ENCODE data around the gene SLC30A2. TPM values are rescaled to one million over a fixed set of nuclear protein-coding genes. Genes with fewer than 3 reads are reported as not detected.

SLC30A2 gene
- total and polyA plus RNA-seq, 9 of the 15 experiments (the other 6 are each of a cell fraction or from before 2014, with no cell fraction given) = 0.01 to 0.18 (median 0.06) TPM; not detected in 3

DNA sequence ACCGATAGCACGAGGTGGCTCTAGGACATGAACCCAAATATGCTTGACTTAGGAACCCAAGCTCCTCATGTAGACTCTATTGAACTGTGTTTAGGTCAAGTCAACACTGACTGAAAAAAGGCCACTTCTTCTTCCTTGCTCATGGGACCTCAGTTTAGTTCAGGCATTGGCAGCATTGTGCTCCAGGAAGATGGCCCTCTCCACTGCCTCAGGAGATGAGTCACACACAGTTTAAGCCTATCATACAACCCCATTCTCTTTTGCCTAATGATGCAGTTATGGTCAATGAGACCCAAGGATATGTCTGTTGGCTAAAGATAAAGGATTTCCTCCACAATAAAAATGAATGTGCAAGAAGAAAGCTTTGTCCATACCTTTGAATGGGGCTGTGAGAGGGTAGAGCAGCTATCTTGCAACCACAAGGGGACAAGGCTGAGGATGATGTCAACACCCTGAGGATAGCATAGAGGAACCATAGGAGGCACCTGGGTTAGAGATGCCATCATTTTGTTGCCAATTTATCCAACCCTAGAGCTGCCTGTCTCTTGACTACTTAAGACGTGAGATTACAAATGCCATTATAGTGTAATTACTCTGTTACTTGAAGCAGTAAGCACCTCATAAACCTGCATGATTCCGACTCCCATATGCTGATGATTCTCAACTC, 24.5 kb upstream of the SLC30A2 start (continued):
- TF ChIP-seq MBD2 (IDR thresholded peaks at IDR 0.05; ENCODE audit: borderline replicate concordance, low read depth) = peak; percentile 83
- no peak for TF ChIP-seq PHF20 (IDR thresholded peaks at IDR 0.05; ENCODE audit: partially characterized antibody)
- TF ChIP-seq NCOA2 (IDR thresholded peaks at IDR 0.05; ENCODE audit: partially characterized antibody in 2 of 2) = no peak
- TF ChIP-seq MYC (IDR thresholded peaks at IDR 0.05; ENCODE audit: low read depth, low read length) = peak; percentile 64; the same call in 1 of the 2 replicates
- TF ChIP-seq MYC (CRISPR knock-in tag; IDR thresholded peaks at IDR 0.05; ENCODE audit: borderline replicate concordance, low read depth) = no peak
- no peak for TF ChIP-seq ZNF507 (tag; conservative IDR thresholded peaks at IDR 0.05)
- 0 out of 2 replicates have a peak, but pooled peaks have one; percentile 25 for TF ChIP-seq TAF7 (tag; IDR thresholded peaks at IDR 0.05)
- no peak for TF ChIP-seq KLF10 (CRISPR knock-in tag; IDR thresholded peaks at IDR 0.05)
- no peak for TF ChIP-seq SRSF9 (IDR thresholded peaks at IDR 0.05; ENCODE audit: borderline replicate concordance, low read depth, low read length)
- peak; percentile 75 for TF ChIP-seq SP1 (CRISPR knock-in tag; IDR thresholded peaks at IDR 0.05)
- no peak for TF ChIP-seq ZNF668 (CRISPR knock-in tag; IDR thresholded peaks at IDR 0.05)
- TF ChIP-seq, protein P1, sequence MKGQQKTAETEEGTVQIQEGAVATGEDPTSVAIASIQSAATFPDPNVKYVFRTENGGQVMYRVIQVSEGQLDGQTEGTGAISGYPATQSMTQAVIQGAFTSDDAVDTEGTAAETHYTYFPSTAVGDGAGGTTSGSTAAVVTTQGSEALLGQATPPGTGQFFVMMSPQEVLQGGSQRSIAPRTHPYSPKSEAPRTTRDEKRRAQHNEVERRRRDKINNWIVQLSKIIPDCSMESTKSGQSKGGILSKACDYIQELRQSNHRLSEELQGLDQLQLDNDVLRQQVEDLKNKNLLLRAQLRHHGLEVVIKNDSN (CRISPR knock-in tag; IDR thresholded peaks at IDR 0.05) = no peak
- TF ChIP-seq, protein P2, sequence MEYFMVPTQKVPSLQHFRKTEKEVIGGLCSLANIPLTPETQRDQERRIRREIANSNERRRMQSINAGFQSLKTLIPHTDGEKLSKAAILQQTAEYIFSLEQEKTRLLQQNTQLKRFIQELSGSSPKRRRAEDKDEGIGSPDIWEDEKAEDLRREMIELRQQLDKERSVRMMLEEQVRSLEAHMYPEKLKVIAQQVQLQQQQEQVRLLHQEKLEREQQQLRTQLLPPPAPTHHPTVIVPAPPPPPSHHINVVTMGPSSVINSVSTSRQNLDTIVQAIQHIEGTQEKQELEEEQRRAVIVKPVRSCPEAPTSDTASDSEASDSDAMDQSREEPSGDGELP (CRISPR knock-in tag; IDR thresholded peaks at IDR 0.05; ENCODE audit: borderline replicate concordance) = no peak
- TF ChIP-seq, protein P3, sequence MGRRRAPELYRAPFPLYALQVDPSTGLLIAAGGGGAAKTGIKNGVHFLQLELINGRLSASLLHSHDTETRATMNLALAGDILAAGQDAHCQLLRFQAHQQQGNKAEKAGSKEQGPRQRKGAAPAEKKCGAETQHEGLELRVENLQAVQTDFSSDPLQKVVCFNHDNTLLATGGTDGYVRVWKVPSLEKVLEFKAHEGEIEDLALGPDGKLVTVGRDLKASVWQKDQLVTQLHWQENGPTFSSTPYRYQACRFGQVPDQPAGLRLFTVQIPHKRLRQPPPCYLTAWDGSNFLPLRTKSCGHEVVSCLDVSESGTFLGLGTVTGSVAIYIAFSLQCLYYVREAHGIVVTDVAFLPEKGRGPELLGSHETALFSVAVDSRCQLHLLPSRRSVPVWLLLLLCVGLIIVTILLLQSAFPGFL (CRISPR knock-in tag; IDR thresholded peaks at IDR 0.05) = no peak
- peak; percentile 59; the same call in 1 of the 2 replicates for TF ChIP-seq NFATC3 (IDR thresholded peaks at IDR 0.05)
- TF ChIP-seq ZNF76 (CRISPR knock-in tag; IDR thresholded peaks at IDR 0.05; ENCODE audit: borderline replicate concordance) = no peak
- TF ChIP-seq RBM25 (IDR thresholded peaks at IDR 0.05; ENCODE audit: low read depth, low read length, severe bottlenecking) = peak; percentile 30
- TF ChIP-seq, protein P4, sequence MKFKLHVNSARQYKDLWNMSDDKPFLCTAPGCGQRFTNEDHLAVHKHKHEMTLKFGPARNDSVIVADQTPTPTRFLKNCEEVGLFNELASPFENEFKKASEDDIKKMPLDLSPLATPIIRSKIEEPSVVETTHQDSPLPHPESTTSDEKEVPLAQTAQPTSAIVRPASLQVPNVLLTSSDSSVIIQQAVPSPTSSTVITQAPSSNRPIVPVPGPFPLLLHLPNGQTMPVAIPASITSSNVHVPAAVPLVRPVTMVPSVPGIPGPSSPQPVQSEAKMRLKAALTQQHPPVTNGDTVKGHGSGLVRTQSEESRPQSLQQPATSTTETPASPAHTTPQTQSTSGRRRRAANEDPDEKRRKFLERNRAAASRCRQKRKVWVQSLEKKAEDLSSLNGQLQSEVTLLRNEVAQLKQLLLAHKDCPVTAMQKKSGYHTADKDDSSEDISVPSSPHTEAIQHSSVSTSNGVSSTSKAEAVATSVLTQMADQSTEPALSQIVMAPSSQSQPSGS (CRISPR knock-in tag; IDR thresholded peaks at IDR 0.05) = no peak
- peak in 1 of 2 experiments; percentile 51; a peak in 3 of 4 replicates for TF ChIP-seq RAD21 (CRISPR knock-in tag; conservative IDR thresholded peaks at IDR 0.05 in 1 of 2, IDR thresholded peaks at IDR 0.05 in 1 of 2)
- TF ChIP-seq TRIM24 (IDR thresholded peaks at IDR 0.05) = peak; percentile 94 to 95
- TF ChIP-seq CEBPB (tag; IDR thresholded peaks at IDR 0.05) = peak; percentile 96
